HG03565 (cell line): ENCODE data around the gene CAMK2A.

Source experiments
- ATAC-seq: cut with Tn5 transposase; IDR thresholded peaks from one replicate; pipeline ENCODE4 v1.9.1; 2021; ENCODE audit warnings: mild to moderate bottlenecking, moderate library complexity; ENCODE audit not compliant: unreplicated experiment

Gene CAMK2A

DNA sequence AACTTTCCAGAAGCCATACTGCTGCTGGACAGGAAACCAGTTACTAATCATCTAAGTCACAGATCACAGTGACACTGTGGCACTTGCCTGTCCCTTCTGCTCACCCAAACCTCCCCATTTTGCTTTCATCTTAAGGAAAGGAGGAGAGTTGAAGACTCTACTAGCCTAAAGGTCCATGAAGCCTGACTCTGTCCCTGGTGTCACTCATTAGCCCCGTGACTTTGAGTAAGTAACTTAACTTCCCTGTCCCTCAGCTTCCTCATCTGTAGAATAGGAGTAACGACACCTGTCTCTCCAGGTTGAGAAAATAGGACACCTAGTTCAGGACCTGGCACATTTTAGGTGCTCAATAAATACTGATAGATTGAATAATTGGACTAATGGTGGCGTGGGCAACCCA, 100.2 kb downstream of the CAMK2A start:
- no peak for ATAC-seq

DNA sequence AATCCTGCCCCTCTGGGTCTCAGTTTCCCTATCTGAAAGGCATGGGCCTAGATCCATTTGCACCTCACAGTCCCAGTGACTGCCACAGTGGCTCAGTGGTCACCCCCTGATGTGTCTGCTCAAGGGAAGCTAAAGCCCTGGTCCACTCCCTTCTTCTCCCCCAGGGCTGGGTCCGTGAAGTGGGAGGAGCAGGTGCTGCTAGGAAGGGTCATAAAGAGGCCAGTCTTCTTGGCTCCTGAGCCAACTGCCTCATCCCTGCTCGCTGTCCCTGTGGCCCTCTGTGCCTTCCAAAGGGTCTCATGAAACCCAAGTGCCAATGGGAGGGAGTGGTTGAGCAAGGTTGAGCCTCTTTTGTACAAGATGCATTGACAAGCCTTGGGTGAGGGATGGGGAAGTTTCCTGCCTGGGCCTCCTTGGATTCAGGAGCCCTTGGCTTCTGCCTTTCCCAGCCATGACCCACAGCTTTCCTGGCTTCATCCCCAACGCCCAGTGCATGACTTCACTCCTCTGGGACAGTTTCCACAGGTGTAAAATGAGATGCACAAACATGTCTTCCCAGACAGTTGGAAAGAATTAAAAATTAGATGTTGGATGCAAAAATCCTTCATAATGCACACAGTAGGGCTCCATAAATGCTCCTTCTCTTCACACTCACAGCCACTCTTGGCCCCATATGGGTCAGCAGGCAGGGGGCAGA, 101.3 kb downstream of the CAMK2A start:
- no peak for ATAC-seq

- ATAC-seq: no peak
Observed at GRCh38 chr5:150186897-150187296, 102.7 kb downstream of the CAMK2A start.

DNA sequence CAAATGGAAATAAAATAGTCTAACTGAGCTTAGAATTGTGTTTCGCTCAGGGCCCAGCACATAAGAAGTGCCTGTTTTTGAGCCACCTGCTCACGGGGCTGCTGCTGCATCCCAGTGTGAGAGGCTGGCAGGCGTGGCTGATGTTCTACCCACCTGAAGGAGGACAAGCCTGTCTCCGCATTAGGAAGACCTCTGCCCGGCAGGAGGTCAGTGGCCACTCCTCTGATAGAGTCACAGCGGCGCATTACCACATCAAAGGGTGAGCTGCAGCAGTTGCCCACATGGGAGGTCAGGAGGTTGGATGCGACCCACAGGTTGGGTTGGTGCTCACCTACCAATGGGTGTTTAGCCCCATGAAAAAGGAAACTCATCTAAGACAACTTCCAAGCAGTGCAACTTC, 103.4 kb downstream of the CAMK2A start:
- ATAC-seq: no peak

GRCh38 chr5:150184990-150185912, 104.3 kb downstream of the CAMK2A start:
- no peak for ATAC-seq

GRCh38 chr5:150184006-150184405, 105.6 kb downstream of the CAMK2A start:
- no peak for ATAC-seq

DNA sequence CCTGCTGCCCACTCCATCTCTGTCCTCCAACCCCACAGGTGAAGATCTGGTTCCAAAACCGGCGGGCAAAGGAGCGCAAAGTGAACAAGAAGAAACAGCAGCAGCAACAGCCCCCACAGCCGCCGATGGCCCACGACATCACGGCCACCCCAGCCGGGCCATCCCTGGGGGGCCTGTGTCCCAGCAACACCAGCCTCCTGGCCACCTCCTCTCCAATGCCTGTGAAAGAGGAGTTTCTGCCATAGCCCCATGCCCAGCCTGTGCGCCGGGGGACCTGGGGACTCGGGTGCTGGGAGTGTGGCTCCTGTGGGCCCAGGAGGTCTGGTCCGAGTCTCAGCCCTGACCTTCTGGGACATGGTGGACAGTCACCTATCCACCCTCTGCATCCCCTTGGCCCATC, 106.1 kb downstream of the CAMK2A start:
- ATAC-seq: no peak

DNA sequence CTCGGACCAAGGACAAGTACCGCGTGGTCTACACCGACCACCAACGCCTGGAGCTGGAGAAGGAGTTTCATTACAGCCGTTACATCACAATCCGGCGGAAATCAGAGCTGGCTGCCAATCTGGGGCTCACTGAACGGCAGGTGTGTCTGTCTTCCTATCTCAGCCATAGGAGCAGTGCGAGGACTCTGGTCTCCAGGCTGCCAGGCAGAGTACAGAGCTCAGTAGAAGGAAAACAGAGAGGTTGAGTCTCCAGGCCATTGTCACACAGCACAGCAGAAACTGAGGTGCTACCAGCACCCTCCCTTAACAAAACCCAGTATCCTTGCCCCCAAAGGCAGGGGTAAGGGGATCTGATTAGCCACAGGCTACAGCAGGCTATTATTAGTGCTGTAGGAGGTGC, 106.8 kb downstream of the CAMK2A start:
- no peak for ATAC-seq

DNA sequence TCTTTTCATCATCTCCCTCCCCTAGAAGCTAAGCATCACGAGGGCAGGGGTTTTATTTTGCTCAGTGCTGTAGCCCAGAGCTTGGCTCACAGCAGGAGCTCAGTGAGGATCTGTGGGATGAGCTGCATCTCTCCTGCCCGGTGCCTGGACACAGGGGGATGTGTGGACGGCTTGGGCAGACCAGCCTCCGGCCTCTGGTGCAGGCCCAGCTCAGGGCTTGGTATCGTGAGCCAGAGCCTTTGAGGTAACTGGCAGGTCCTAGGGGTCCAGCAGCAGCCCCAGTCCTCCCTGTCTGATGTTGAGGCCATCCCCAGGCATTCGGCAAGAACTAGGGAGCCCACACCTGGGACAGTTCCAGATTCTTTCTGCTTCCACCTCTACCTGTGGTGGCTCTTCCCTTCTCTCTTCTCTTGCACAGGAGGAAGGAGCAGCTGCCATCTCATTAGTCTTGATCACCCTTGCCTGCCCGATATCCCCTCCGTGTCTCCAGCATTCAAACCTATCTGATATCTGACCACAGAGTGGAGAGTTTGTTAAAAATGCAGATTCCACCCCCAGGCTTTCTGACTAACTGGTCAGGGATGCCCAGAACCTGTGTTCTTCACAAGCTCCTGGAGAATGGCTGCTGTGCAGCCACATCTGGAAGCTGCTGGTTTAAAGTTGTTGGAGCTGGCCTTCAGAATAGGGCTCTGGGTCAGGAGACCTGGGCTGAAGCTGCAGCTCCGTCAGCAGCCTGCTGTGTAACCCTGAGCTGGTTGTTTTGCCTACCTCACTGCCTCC, 107.6 kb downstream of the CAMK2A start:
- ATAC-seq: no peak

- ATAC-seq: no peak
Observed at GRCh38 chr5:150181027-150181426, 108.5 kb downstream of the CAMK2A start.

GRCh38 chr5:150180241-150181026, 109.1 kb downstream of the CAMK2A start:
- no peak for ATAC-seq

- ATAC-seq: no peak
Observed at GRCh38 chr5:150179019-150179620, 110.5 kb downstream of the CAMK2A start.

DNA sequence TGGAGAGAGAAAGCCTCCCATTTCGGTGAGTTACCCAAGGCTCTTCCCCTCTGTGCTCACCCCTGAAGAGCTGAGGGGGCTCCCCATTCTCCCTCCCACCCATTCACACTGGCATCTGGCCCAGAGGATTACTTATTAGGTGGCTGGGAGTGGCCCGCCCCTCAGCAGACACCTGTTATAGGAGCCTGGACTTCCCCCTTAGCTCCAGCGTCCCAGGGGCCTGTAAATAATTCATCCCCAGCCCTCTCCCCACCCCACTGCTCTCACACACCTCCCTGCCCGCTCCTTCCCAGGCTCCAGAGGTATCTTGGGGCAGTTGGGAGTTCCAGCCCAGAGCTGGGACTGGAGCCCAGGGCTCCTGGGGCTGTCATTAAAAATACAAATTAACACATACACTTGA, 111.3 kb downstream of the CAMK2A start:
- ATAC-seq: no peak

- ATAC-seq: no peak
Observed at GRCh38 chr5:150177721-150178120, 111.9 kb downstream of the CAMK2A start.

DNA sequence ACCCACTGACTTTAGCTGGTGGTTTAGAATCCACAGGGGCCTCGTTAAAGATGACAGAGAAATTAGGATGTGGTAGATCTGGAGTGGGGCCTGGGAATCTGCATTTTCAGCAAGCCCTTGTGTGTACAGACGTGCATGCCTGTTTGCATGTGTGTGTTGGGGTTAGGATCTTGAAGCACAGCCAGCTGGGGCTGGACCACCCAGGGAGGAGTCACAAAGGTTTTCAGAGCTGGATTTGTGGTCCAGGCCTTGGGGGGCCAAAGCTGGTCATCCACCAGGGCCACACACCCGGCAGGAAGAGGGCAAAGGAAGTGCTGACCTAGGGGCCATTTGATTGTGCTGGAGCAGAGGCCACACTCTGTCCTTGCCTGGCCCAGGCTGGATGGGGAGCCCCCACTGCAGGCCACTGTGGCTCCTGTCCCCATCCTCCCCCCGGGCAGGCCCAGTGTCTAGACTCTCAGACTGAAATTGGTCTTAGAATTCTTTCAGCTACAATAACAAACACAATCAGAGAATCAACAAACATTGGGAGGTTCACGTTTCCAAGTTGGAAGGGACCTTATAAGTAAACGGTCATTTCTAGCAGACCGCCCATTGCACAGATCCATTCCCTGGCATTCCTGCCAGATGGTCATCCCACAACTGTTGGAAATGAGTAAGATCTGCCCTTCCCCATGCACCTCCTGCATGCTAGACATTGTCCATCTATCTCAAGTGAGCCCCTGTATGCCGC, 112.7 kb downstream of the CAMK2A start:
- ATAC-seq: no peak

DNA sequence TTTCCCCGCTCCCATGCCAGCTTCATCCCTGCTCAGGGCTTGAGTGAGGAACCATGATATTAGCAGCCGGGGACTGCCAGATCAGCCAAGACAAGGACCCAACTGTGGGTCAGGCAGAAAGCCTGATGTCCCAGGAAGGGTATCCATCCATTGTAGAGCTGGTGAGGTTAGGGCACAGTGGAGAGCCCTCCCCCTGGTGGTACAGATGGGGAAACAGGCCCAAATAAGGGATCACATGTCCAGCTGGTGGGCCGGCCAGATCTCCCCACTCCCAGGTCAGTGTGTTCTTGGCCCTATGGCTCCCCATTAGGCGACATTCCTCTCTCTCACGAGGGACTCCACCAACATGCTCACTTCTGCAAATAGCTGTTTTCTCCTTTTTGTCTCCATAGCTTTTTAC, 114.0 kb downstream of the CAMK2A start:
- ATAC-seq: no peak

- no peak for ATAC-seq
Observed at GRCh38 chr5:150175076-150175475, 114.5 kb downstream of the CAMK2A start.

DNA sequence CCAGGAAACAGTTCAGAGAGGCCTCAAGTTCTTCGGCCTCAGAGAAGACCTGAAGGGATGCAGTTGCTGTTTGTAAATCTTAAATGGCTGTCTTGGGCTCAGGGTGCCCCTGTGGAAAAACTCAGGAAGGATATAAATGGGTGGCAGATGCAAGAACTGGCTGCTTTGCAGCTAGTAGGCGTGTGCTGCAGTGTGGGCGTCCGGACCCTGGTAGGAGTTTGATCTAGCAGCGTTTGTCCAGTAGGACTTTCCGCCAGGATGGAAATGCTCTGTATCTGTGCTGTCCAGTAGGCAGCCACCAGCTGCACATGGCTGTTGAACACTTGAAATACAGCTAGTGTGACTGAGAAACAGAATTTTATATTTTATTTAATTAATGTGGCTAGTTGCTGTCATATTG, 115.3 kb downstream of the CAMK2A start:
- no peak for ATAC-seq

- no peak for ATAC-seq
Observed at GRCh38 chr5:150173161-150173560, 116.4 kb downstream of the CAMK2A start.

DNA sequence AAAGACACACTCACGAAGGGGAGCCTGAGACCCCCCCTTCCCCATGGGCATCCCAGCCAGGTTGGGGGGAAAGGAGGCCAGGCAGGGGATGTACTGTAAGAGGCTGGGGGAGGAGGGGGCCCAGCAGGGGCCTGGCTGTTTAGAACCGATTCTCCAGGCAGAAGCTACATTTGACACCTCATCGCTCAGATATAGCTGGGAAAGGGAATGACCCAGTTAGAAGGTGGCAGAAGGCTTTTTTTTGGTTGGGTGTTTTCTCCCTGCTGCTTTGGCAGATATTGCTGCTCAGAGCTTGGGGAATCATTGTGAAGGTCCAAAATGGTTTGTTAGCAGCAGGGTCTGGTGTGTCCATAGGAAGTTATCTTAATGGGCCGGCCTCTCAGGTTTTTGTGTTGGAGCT, 117.0 kb downstream of the CAMK2A start:
- ATAC-seq: no peak
